Transverse colon (tissue), 4 donors: Measurements from ENCODE around the gene HAS3.

ENCODE experiments used
- POLR2A ChIP-seq: fragments of 450-650 bp; IDR thresholded peaks from one replicate; pipeline ENCODE4 v1.6.1; 2016; ENCODE audit warnings: antibody characterized with exemption, mild to moderate bottlenecking, moderate library complexity
- POLR2AphosphoS5 ChIP-seq, 3 donors: sonication (generic); formaldehyde crosslinking; IDR thresholded peaks; one replicate each; pipeline ENCODE4 v1.6.1; 2016; ENCODE audit warnings: antibody characterized with exemption in 3 of 3
- TF ChIP-seq, protein P1 (sequence below), 5 experiments: fragments of 200-600 bp in 3 of 5; fragments of 450-650 bp in 2 of 5; sonication (generic) in 3 of 5; IDR thresholded peaks; 1 replicate in 2 of 5; 2 replicates in 3 of 5; pipeline ENCODE4 v1.5.1; 2016 to 2017; ENCODE audit warnings: antibody characterized with exemption in 5 of 5, inconsistent platforms in 3 of 5, mild to moderate bottlenecking in 2 of 5, moderate library complexity in 1 of 5

DNA sequence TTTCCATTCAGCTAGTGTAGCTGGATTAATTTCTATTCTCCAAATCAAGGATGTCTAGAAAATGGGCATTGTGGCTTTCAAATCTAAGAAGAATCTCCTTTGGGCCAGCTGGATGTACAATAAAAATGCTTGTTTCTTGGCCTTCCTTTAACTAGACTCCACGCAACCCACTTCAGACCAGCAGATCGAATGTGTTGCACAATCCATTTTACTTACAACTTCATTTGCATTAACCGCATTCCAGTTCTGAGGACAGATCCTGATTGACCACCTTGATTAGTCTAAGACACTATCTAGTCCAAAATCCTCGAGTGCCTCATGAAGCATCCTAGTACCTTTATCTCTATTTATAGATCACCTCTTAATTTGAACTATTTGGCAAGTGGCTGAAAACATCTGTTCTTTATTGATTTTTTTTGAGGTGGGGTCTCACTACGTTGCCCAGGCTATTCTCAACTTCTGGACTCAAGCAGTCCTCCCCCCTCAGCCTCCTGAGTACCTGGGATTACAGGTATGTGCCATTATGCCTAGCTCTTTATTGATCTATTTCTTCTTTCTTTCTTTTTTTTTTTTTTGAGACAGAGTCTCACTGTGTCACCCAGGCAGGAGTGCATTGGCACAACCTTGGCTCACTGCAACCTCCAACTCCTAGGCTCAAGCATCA is 20.3 kb upstream of the HAS3 start:
- TF ChIP-seq, protein P1, sequence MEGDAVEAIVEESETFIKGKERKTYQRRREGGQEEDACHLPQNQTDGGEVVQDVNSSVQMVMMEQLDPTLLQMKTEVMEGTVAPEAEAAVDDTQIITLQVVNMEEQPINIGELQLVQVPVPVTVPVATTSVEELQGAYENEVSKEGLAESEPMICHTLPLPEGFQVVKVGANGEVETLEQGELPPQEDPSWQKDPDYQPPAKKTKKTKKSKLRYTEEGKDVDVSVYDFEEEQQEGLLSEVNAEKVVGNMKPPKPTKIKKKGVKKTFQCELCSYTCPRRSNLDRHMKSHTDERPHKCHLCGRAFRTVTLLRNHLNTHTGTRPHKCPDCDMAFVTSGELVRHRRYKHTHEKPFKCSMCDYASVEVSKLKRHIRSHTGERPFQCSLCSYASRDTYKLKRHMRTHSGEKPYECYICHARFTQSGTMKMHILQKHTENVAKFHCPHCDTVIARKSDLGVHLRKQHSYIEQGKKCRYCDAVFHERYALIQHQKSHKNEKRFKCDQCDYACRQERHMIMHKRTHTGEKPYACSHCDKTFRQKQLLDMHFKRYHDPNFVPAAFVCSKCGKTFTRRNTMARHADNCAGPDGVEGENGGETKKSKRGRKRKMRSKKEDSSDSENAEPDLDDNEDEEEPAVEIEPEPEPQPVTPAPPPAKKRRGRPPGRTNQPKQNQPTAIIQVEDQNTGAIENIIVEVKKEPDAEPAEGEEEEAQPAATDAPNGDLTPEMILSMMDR (IDR thresholded peaks at IDR 0.05) = no peak
- TF ChIP-seq POLR2A (no peak), POLR2AphosphoS5 (IDR thresholded peaks at IDR 0.05) (no peak)
